Adipocyte (in vitro differentiated cells): ENCODE measurements around the gene MSH5.

ENCODE experiments used
- DNase-seq: peaks from one replicate; pipeline ENCODE4 v3.0.0-alpha.2; 2015; ENCODE audit warnings: low read depth
- H3K27me3 ChIP-seq: replicated peaks from 2 replicates; pipeline ENCODE4 v1.7.0; 2013; ENCODE audit warnings: mild to moderate bottlenecking, low read length, moderate library complexity; ENCODE audit not compliant: control insufficient read depth, insufficient read depth
- H3K36me3 ChIP-seq: 2 replicates; pipeline ENCODE4 v1.7.0; 2013; ENCODE audit warnings: low read length, mild to moderate bottlenecking, moderate library complexity; ENCODE audit not compliant: control insufficient read depth, insufficient read depth, severe bottlenecking
- H3K4me1 ChIP-seq: 2 replicates; pipeline ENCODE4 v1.7.0; 2013; ENCODE audit warnings: mild to moderate bottlenecking, low read length, moderate library complexity; ENCODE audit not compliant: control insufficient read depth, insufficient read depth
- H3K4me3 ChIP-seq: 2 replicates; pipeline ENCODE4 v1.7.0; 2013; ENCODE audit warnings: mild to moderate bottlenecking, low read length, moderate library complexity
- H3K9ac ChIP-seq: 2 replicates; pipeline ENCODE4 v1.7.0; 2013; ENCODE audit warnings: mild to moderate bottlenecking, low read length, moderate library complexity
- H3K9me3 ChIP-seq: 2 replicates; pipeline ENCODE4 v1.7.0; 2013; ENCODE audit warnings: mild to moderate bottlenecking, low read length, moderate library complexity; ENCODE audit not compliant: control insufficient read depth

Gene MSH5

GRCh38 chr6:31742894-31743293, 3.1 kb downstream of the MSH5 start:
- H3K4me3 ChIP-seq, result no peak overlapping the region
- H3K9me3 ChIP-seq, result no peaks in the 10 kb centered on the region
- DNase-seq, result no peak
- peaks cover 31% of the 10 kb centered on the region for H3K4me1 ChIP-seq
- H3K27me3 ChIP-seq, result no peaks in the 10 kb centered on the region
- H3K9ac ChIP-seq, result no peak overlapping the region
- H3K36me3 ChIP-seq, result no peaks in the 10 kb centered on the region

DNA sequence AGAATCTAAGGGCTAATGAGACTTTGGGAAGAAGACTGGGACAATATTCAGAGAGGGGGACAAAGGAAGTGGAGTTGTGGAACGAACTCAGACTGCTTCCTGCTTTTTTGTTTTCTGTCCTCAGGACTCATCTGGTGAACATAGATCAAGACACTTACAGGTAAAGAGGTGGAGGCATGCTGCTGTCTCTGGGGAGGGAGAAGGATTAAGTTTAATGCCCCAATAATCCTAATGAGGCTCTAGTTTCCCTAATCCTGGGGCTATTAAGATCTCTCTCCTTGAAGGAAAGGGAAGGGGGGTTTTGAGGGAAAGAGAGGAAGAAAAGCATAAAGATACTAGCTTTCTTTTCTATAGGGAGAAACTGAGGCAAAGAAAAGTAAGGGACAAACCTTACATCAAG, 4.6 kb downstream of the MSH5 start:
- H3K9me3 ChIP-seq, result no peaks in the 10 kb centered on the region
- H3K4me3 ChIP-seq, result no peak overlapping the region
- H3K27me3 ChIP-seq, result no peaks in the 10 kb centered on the region
- H3K9ac ChIP-seq, result no peak overlapping the region
- no peaks in the 10 kb centered on the region for H3K36me3 ChIP-seq
- H3K4me1 ChIP-seq, result peaks cover 19% of the 10 kb centered on the region
- no peak for DNase-seq

DNA sequence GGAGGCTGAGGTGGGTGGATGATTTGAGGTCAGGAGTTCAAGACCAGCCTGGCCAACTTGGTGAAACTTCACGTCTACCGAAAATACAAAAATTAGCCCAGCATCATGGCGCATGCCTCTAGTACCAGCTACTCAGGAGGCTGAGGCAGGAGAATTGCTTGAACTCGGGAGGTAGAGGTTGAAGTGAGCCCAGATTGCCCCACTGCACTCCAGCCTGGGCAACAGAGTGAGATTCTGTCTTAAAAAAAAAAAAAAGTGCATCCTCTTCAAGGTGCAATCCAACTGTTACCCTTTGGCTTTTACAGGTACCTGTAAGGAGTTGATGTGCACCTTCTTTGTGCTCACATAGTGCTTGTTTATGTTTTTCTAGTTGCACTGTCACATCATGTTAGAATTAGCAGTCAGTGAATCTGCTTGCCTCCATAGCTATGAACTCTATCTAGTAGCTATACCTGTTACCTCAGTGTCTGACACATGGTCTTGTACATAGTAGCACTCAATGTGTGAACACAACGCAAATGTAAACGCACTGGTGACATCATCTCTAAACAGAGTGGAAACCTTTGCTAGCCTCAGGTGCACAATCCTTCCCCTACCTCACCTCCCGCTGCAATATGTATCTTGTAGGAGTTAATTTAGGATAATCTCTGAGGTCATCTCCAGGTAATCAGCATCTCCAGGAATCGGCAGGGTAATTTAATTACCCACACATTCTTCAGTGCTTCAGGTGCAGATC, 9.7 kb downstream of the MSH5 start:
- Histone ChIP-seq H3K4me1 (peaks cover 15% of the 10 kb centered on the region), H3K36me3 (no peaks in the 10 kb centered on the region), H3K4me3 (no peak overlapping the region), H3K27me3 (no peaks in the 10 kb centered on the region), H3K9ac (no peak overlapping the region), H3K9me3 (no peaks in the 10 kb centered on the region)
- no peak for DNase-seq

DNA sequence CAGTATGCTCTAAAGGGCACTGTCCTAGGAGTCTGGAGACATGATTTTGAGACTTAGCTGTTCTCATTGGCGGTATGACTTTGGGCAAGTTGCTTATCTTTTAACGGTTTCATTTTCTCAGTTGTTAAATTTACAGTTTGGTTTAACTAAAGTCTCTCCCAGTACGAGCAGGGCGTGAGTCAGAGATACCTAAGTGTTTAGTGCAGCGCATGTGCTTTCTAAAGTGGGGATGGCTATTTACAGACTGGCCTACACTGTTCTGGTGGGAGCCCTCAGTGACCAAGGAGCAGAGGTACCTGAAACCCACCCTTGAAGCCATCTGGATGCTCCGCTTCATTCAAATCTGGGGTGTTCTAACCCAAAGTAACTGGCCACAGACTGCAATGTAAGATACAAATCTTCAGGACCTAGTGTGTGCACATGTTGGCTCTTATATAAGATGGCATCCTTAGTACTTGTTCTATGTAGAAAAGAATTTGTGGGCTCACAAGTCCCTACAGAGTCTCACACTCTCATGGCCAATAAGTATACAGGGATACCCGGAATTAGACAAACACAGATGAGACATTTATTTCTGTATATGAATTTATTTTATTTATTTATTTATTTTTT, 10.7 kb downstream of the MSH5 start:
- peaks cover 15% of the 10 kb centered on the region for H3K4me1 ChIP-seq
- H3K9ac ChIP-seq, result no peak overlapping the region
- no peaks in the 10 kb centered on the region for H3K27me3 ChIP-seq
- DNase-seq, result no peak
- no peaks in the 10 kb centered on the region for H3K9me3 ChIP-seq
- no peak overlapping the region for H3K4me3 ChIP-seq
- no peaks in the 10 kb centered on the region for H3K36me3 ChIP-seq

DNA sequence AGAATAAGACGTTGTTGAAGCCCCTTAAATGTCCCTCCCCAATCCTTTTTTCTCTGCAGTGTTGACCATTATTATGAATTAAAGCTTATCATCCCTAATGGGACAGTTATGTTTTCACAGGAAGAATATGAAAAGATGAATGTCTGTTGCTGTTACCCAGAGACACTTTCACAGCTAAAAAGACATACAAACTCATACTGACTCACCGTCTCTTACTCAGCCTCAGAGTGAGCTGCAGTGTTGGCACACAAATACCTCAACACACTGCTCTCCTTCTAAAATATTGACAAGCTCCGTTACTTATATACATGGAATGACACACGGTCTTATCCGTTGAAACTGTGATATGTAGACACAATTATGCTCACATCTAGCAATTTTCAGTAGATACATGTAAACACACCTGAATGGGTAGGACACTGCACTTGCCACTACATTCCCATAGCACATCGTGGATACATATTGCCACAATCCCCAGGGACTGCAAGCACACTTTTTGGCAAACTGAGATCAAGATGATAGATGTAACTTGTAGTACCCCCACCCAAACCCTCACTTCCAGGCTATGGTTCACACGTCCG, 13.0 kb downstream of the MSH5 start:
- no peak overlapping the region for H3K9ac ChIP-seq
- H3K27me3 ChIP-seq, result no peaks in the 10 kb centered on the region
- no peak overlapping the region for H3K4me3 ChIP-seq
- H3K4me1 ChIP-seq, result peaks cover 7% of the 10 kb centered on the region
- no peaks in the 10 kb centered on the region for H3K9me3 ChIP-seq
- no peaks in the 10 kb centered on the region for H3K36me3 ChIP-seq
- peak; percentile 53 for DNase-seq

GRCh38 chr6:31758281-31758680, 18.5 kb downstream of the MSH5 start:
- DNase-seq, result no peak
- no peaks in the 10 kb centered on the region for H3K4me1 ChIP-seq
- H3K9me3 ChIP-seq, result no peaks in the 10 kb centered on the region
- no peaks in the 10 kb centered on the region for H3K27me3 ChIP-seq
- no peak overlapping the region for H3K4me3 ChIP-seq
- H3K36me3 ChIP-seq, result no peaks in the 10 kb centered on the region
- H3K9ac ChIP-seq, result no peak overlapping the region

- Histone ChIP-seq H3K4me3 (no peak overlapping the region), H3K4me1 (no peaks in the 10 kb centered on the region), H3K36me3 (no peaks in the 10 kb centered on the region), H3K9ac (no peak overlapping the region), H3K27me3 (peaks cover under 1% of the 10 kb centered on the region), H3K9me3 (no peaks in the 10 kb centered on the region)
- DNase-seq, result no peak
These were observed 21.0 kb downstream of the MSH5 start for GRCh38 chr6:31760790-31761189.

DNA sequence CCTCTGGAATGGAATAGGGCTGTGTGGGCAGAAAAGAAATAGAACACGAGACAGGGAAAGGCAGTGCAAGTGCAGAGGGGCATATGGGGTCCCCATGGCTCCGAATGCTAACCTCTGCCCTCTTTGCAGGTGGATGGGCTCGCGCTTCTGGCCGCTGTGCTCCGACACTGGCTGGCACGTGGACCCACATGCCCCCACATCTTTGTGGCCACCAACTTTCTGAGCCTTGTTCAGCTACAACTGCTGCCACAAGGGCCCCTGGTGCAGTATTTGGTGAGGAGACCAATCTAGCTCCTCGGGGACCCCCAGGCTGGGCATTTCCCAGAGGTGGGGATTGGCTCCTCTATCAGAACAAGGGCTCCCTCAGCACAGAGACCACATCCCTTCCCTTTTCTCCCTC, 21.5 kb downstream of the MSH5 start:
- Histone ChIP-seq H3K36me3 (no peaks in the 10 kb centered on the region), H3K4me1 (no peaks in the 10 kb centered on the region)

DNA sequence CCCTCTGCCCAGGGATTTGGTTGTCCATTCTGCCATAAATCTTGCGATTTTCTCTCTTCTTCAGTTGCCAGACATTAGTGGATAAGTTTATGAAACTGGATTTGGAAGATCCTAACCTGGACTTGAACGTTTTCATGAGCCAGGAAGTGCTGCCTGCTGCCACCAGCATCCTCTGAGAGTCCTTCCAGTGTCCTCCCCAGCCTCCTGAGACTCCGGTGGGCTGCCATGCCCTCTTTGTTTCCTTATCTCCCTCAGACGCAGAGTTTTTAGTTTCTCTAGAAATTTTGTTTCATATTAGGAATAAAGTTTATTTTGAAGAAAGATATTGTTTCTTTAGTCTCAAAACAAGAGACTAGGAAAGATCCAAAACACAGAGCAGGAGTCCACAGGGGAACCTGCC, 22.6 kb downstream of the MSH5 start, which contains the start of gene SAPCD1:
Gene SAPCD1, plus strand, starts transcription at position 301 of the 400 bp plus-strand sequence. CDS start 399 bp downstream, outside the sequence.
- Histone ChIP-seq H3K9me3 (no peaks in the 10 kb centered on the region), H3K4me1 (no peaks in the 10 kb centered on the region), H3K9ac (no peak within 1 kb of the TSS), H3K4me3 (no peak within 1 kb of the TSS), H3K36me3 (no peaks in the 10 kb centered on the region), H3K27me3 (peaks cover 7% of the 10 kb centered on the region)
- DNase-seq, result no peak

More for the DNA sequence above, 21.5 kb downstream of the MSH5 start:
- H3K27me3 ChIP-seq, result peaks cover 4% of the 10 kb centered on the region
- H3K4me3 ChIP-seq, result no peak overlapping the region
- H3K9ac ChIP-seq, result no peak overlapping the region
- DNase-seq, result no peak
- H3K9me3 ChIP-seq, result no peaks in the 10 kb centered on the region

- Histone ChIP-seq H3K9me3 (no peaks in the 10 kb centered on the region), H3K36me3 (no peaks in the 10 kb centered on the region)
- DNase-seq, result no peak
These were observed 23.2 kb downstream of the MSH5 start for GRCh38 chr6:31762878-31763618.

DNA sequence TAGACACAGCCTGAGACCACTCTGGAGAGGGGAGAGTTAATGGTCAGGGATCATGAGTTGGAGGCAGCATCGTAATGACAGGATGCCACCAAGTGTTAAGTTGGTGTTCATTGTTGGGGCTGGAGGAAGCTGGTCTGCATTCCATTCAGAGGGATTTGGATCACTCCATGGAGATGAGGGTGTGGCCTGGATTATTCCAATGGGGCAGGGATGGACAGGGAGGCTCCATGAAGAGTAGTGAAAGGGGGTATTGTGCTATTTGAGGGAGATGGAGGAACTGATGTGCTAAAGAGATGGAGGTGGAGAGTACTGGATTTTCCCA, 23.8 kb downstream of the MSH5 start:
- H3K4me3 ChIP-seq, result no peak overlapping the region
- no peaks in the 10 kb centered on the region for H3K4me1 ChIP-seq
- peaks cover 7% of the 10 kb centered on the region for H3K27me3 ChIP-seq
- no peak overlapping the region for H3K9ac ChIP-seq
- H3K36me3 ChIP-seq, result no peaks in the 10 kb centered on the region
- H3K9me3 ChIP-seq, result no peaks in the 10 kb centered on the region
- DNase-seq, result peak; percentile 47

More at GRCh38 chr6:31762878-31763618, 23.2 kb downstream of the MSH5 start:
- Histone ChIP-seq H3K4me1 (no peaks in the 10 kb centered on the region), H3K27me3 (peaks cover 7% of the 10 kb centered on the region), H3K4me3 (no peak overlapping the region), H3K9ac (no peak overlapping the region)
